GM12873 (cell line): Measurements from ENCODE around the gene PPP1R9B.

Experiments used
- CTCF ChIP-seq: IDR thresholded peaks from 2 replicates; pipeline ENCODE4 v1.5.1; 2012; ENCODE audit warnings: low read depth, mild to moderate bottlenecking, moderate library complexity, low read length, control low read depth; ENCODE audit not compliant: insufficient read depth; ENCODE audit errors: missing control alignments

PPP1R9B gene

GRCh38 chr17:50145532-50146229, 4.8 kb downstream of the PPP1R9B start:
- no peak for TF ChIP-seq CTCF

- TF ChIP-seq CTCF: no peak
Observed at GRCh38 chr17:50144845-50145531, 5.5 kb downstream of the PPP1R9B start.

GRCh38 chr17:50144355-50144754, 6.1 kb downstream of the PPP1R9B start:
- no peak for TF ChIP-seq CTCF

GRCh38 chr17:50143461-50144176, 6.9 kb downstream of the PPP1R9B start:
- no peak for TF ChIP-seq CTCF

- no peak for TF ChIP-seq CTCF
Observed at GRCh38 chr17:50141745-50142110, 8.7 kb downstream of the PPP1R9B start.

- TF ChIP-seq CTCF: no peak
Observed at GRCh38 chr17:50141026-50141744, 9.3 kb downstream of the PPP1R9B start.
